K562 (cell line): ENCODE data around the gene DGCR6L. TPM values are rescaled to one million over a fixed set of nuclear protein-coding genes. Genes with fewer than 3 reads are reported as not detected.
"Not testable (repeated sequence)": the region's sequence is repeated elsewhere in the genome, so short reads cannot be mapped to it uniquely, and the experiment has no call there.

Experiments used
- BHLHE40 ChIP-seq: IDR thresholded peaks from 2 replicates; pipeline ENCODE4 v1.6.1; 2011; ENCODE audit warnings: low read length, improper control_type of control experiment
- BRCA1 ChIP-seq, 2 experiments: fragments of 450-650 bp in 1 of 2; sonication (generic) in 1 of 2; formaldehyde crosslinking in 1 of 2; IDR thresholded peaks; 2 replicates each; pipeline versions ENCODE4 v1.5.0 to v1.6.1; 2017 to 2020; ENCODE audit warnings: mild to moderate bottlenecking in 1 of 2, missing genetic modification reagents in 1 of 2
- HNRNPL ChIP-seq: fragments of 200-400 bp; formaldehyde crosslinking; IDR thresholded peaks from 2 replicates; pipeline ENCODE4 v1.6.1; 2017; ENCODE audit warnings: low read depth, mild to moderate bottlenecking, low read length
- REST ChIP-seq, 2 experiments: fragments of 450-650 bp; formaldehyde crosslinking in 1 of 2; IDR thresholded peaks; 2 replicates each; pipeline versions ENCODE4 v1.4.0 to v1.6.1; 2014 to 2020; ENCODE audit warnings: mild to moderate bottlenecking in 2 of 2, borderline replicate concordance in 1 of 2, low read depth in 1 of 2
- TEAD1 ChIP-seq, 2 experiments: fragments of 450-650 bp in 1 of 2; sonication (generic) in 1 of 2; formaldehyde crosslinking; IDR thresholded peaks; 2 replicates each; pipeline versions ENCODE4 v1.4.0 to v1.8.0; 2020 to 2022; ENCODE audit warnings: mild to moderate bottlenecking in 2 of 2, missing genetic modification reagents in 1 of 2
- ZBTB43 ChIP-seq: sonication (generic); formaldehyde crosslinking; IDR thresholded peaks from 2 replicates; pipeline ENCODE4 v1.8.0; 2023; ENCODE audit warnings: mild to moderate bottlenecking, missing genetic modification reagents
- ZFP91 ChIP-seq: sonication (generic); formaldehyde crosslinking; IDR thresholded peaks from 2 replicates; pipeline ENCODE4 v1.8.0; 2022; ENCODE audit warnings: mild to moderate bottlenecking, missing genetic modification reagents
- ZNF124 ChIP-seq: sonication (generic); formaldehyde crosslinking; IDR thresholded peaks from 2 replicates; pipeline ENCODE4 v1.8.1; 2022; ENCODE audit warnings: missing genetic modification reagents
- polyA plus RNA-seq, 8 experiments: library from polyadenylated mRNA; depleted of rRNA in 4 of 8; stranded (reverse) in 5 of 8; unstranded in 3 of 8; fragments of >200 nt; fragmentation: Nextera tagmentation in 2 of 8; fragmentation: Illumina TruSeq in 1 of 8; extraction: Ambion mirVana in 2 of 8; extraction: Trizol in 1 of 8; gene quantifications; 2 replicates each; pipeline versions ENCODE4 v1.2.1 to v1.2.3, GENCODE V29; 2011 to 2014; ENCODE audit warnings: inconsistent platforms in 1 of 8, missing spikeins in 1 of 8
- total RNA-seq, 7 experiments: library from RNA; depleted of rRNA in 6 of 7; stranded (reverse); fragments of >200 nt in 6 of 7; fragmentation: Illumina TruSeq in 2 of 7; extraction: Trizol in 2 of 7; gene quantifications; 2 replicates each; pipeline versions ENCODE4 v1.2.1 to v1.2.3, GENCODE V29; 2011 to 2021; ENCODE audit warnings: low replicate concordance in 1 of 7

DGCR6L gene
- total and polyA plus RNA-seq, 9 of the 15 experiments (the other 6 are each of a cell fraction or from before 2014, with no cell fraction given) = 3.6 to 151 (median 51.0) TPM

- TF ChIP-seq ZFP91 (CRISPR knock-in tag) (0 out of 2 replicates have a peak, but pooled peaks have one; percentile 40), BHLHE40 (peak; percentile 87), ZNF124 (peak; percentile 80), REST (CRISPR knock-in tag; IDR thresholded peaks at IDR 0.05; ENCODE audit: low read depth) (0 out of 2 replicates have a peak, but pooled peaks have one; percentile 44), BRCA1 (CRISPR knock-in tag; IDR thresholded peaks at IDR 0.05) (0 out of 2 replicates have a peak, but pooled peaks have one; percentile 15), TEAD1 (CRISPR knock-in tag; IDR thresholded peaks at IDR 0.05) (peak in 1 of 2 experiments; percentile 71; a peak in 1 of 4 replicates), ZBTB43 (peak; percentile 47), HNRNPL (peak; percentile 25; the same call in 1 of the 2 replicates)
- TF ChIP-seq REST (IDR thresholded peaks at IDR 0.05; ENCODE audit: borderline replicate concordance); BRCA1 (IDR thresholded peaks at IDR 0.05): not testable (repeated sequence)
These were observed 53.0 kb downstream of the DGCR6L start (continued) for GRCh38 chr22:20266667-20267440.
